ENCODE data around the gene PMCH. TPM values are rescaled to one million over a fixed set of nuclear protein-coding genes. Genes with fewer than 3 reads are reported as not detected.

PMCH gene
- total RNA-seq, 1 experiment from 2014 or later = not detected

GRCh38 chr12:102172436-102172835, 25.2 kb downstream of the PMCH start:
- intact Hi-C loops (cut with micrococcal nuclease; ENCODE audit: unreplicated experiment) = no loop called here
- H3K9me3 ChIP-seq = no peaks in the 10 kb centered on the region
- no peak for TF ChIP-seq CTCF (IDR thresholded peaks at IDR 0.05; ENCODE audit: insufficient read depth in 1 of 2, low read depth in 1 of 2, low read length in 1 of 2, severe bottlenecking in 1 of 2, unreplicated experiment in 1 of 2)
- no peak overlapping the region for H3K4me3 ChIP-seq (ENCODE audit: low read depth, low read length)
- Mint-ChIP-seq H3K4me3 (ENCODE audit: unreplicated experiment) (no peak overlapping the region), H3K36me3 (ENCODE audit: insufficient read depth, unreplicated experiment) (no peaks in the 10 kb centered on the region), H3K27ac (ENCODE audit: unreplicated experiment) (no peak overlapping the region), H3K9me3 (ENCODE audit: unreplicated experiment) (no peaks in the 10 kb centered on the region), H3K27me3 (ENCODE audit: insufficient read depth, unreplicated experiment) (no peaks in the 10 kb centered on the region), H3K4me1 (ENCODE audit: low read depth, unreplicated experiment) (no peaks in the 10 kb centered on the region)
- POLR2A ChIA-PET = no interaction called here
- H3K27me3 ChIP-seq (replicated peaks; ENCODE audit: control insufficient read depth, insufficient read depth, low read length) = no peaks in the 10 kb centered on the region
- H3K36me3 ChIP-seq (ENCODE audit: control insufficient read depth, insufficient read depth, low read length) = no peaks in the 10 kb centered on the region; the same call in 1 of the 2 replicates
- CTCF ChIA-PET = no interaction called here
- DNase-seq = no peak
- BruUV-seq (replicated peaks) = no TSS peak
- H3K4me1 ChIP-seq = no peaks in the 10 kb centered on the region

- Histone ChIP-seq H3K36me3 (ENCODE audit: control insufficient read depth, insufficient read depth, low read length) (no peaks in the 10 kb centered on the region; the same call in 1 of the 2 replicates), H3K27me3 (replicated peaks; ENCODE audit: control insufficient read depth, insufficient read depth, low read length) (no peaks in the 10 kb centered on the region), H3K4me3 (ENCODE audit: low read depth, low read length) (no peak overlapping the region), H3K9me3 (no peaks in the 10 kb centered on the region), H3K4me1 (no peaks in the 10 kb centered on the region)
- POLR2A ChIA-PET = no interaction called here
- Mint-ChIP-seq H3K27ac (ENCODE audit: unreplicated experiment) (no peak overlapping the region), H3K36me3 (ENCODE audit: insufficient read depth, unreplicated experiment) (no peaks in the 10 kb centered on the region), H3K4me3 (ENCODE audit: unreplicated experiment) (no peak overlapping the region), H3K4me1 (ENCODE audit: low read depth, unreplicated experiment) (no peaks in the 10 kb centered on the region), H3K27me3 (ENCODE audit: insufficient read depth, unreplicated experiment) (no peaks in the 10 kb centered on the region), H3K9me3 (ENCODE audit: unreplicated experiment) (no peaks in the 10 kb centered on the region)
- intact Hi-C loops (cut with micrococcal nuclease; ENCODE audit: unreplicated experiment) = loop anchor here (2.0 kb wide), 2 partner anchors 313 to 531 kb away; no protein-coding TSS in a partner anchor
- BruUV-seq (replicated peaks) = no TSS peak
- no peak for DNase-seq
- CTCF ChIA-PET = no interaction called here
- TF ChIP-seq CTCF (IDR thresholded peaks at IDR 0.05; ENCODE audit: insufficient read depth in 1 of 2, low read depth in 1 of 2, low read length in 1 of 2, severe bottlenecking in 1 of 2, unreplicated experiment in 1 of 2) = no peak
Observed at GRCh38 chr12:102171951-102172350, 25.7 kb downstream of the PMCH start.

GRCh38 chr12:102169922-102170621, 27.6 kb downstream of the PMCH start:
- no peak overlapping the region for H3K4me3 Mint-ChIP-seq (ENCODE audit: unreplicated experiment)
- H3K27ac Mint-ChIP-seq (ENCODE audit: unreplicated experiment) = no peak overlapping the region
- BruUV-seq (replicated peaks) = no TSS peak
- no peaks in the 10 kb centered on the region; the same call in 1 of the 2 replicates for H3K36me3 ChIP-seq (ENCODE audit: control insufficient read depth, insufficient read depth, low read length)
- H3K4me3 ChIP-seq (ENCODE audit: low read depth, low read length) = no peak overlapping the region
- H3K4me1 Mint-ChIP-seq (ENCODE audit: low read depth, unreplicated experiment) = no peaks in the 10 kb centered on the region
- H3K27me3 Mint-ChIP-seq (ENCODE audit: insufficient read depth, unreplicated experiment) = no peaks in the 10 kb centered on the region
- H3K4me1 ChIP-seq = no peaks in the 10 kb centered on the region
- ChIA-PET CTCF (interaction anchor here (1.0 kb wide), 1 partner anchor 533 kb away, joined by 6 read pairs; no protein-coding TSS in a partner anchor), POLR2A (no interaction called here)
- H3K9me3 Mint-ChIP-seq (ENCODE audit: unreplicated experiment) = no peaks in the 10 kb centered on the region
- peak; percentile 61 to 65 for TF ChIP-seq CTCF (IDR thresholded peaks at IDR 0.05; ENCODE audit: insufficient read depth in 1 of 2, low read depth in 1 of 2, low read length in 1 of 2, severe bottlenecking in 1 of 2, unreplicated experiment in 1 of 2)
- no peaks in the 10 kb centered on the region for H3K27me3 ChIP-seq (replicated peaks; ENCODE audit: control insufficient read depth, insufficient read depth, low read length)
- intact Hi-C loops (cut with micrococcal nuclease; ENCODE audit: unreplicated experiment) = loop anchor here (1.0 to 5.0 kb wide), 4 partner anchors 228 to 570 kb away; no protein-coding TSS in a partner anchor
- H3K9me3 ChIP-seq = no peaks in the 10 kb centered on the region
- H3K36me3 Mint-ChIP-seq (ENCODE audit: insufficient read depth, unreplicated experiment) = no peaks in the 10 kb centered on the region
- DNase-seq = no peak
